Smooth muscle cell (in vitro differentiated cells): ENCODE measurements around the gene RALY. TPM values are rescaled to one million over a fixed set of nuclear protein-coding genes. Genes with fewer than 3 reads are reported as not detected.

ENCODE experiments used
- DNase-seq: peaks from one replicate; lab custom pipeline; 2025; ENCODE audit not compliant: unreplicated experiment; lab: John Stamatoyannopoulos, UW
- H2AFZ ChIP-seq: fragments of 200-600 bp; sonication (generic); 2 replicates; pipeline ENCODE4 v1.6.0; 2016; ENCODE audit warnings: antibody characterized with exemption, low read depth, mild to moderate bottlenecking
- H3F3A ChIP-seq: fragments of 200-600 bp; sonication (generic); 2 replicates; pipeline ENCODE4 v1.6.0; 2017; ENCODE audit warnings: antibody characterized with exemption, low read depth
- H3K27ac ChIP-seq: fragments of 200-600 bp; sonication (generic); 2 replicates; pipeline ENCODE4 v1.5.1; 2016; ENCODE audit warnings: low read depth, mild to moderate bottlenecking
- H3K27me3 ChIP-seq: fragments of 200-600 bp; sonication (generic); 2 replicates; pipeline ENCODE4 v1.6.1; 2016; ENCODE audit warnings: low read depth, mild to moderate bottlenecking
- H3K36me3 ChIP-seq: fragments of 200-600 bp; sonication (generic); 2 replicates; pipeline ENCODE4 v1.5.1; 2016; ENCODE audit warnings: low read depth
- H3K4me1 ChIP-seq: fragments of 200-600 bp; sonication (generic); 2 replicates; pipeline ENCODE4 v1.5.1; 2016; ENCODE audit warnings: low read depth
- H3K4me2 ChIP-seq: fragments of 200-600 bp; sonication (generic); 2 replicates; pipeline ENCODE4 v1.6.0; 2016; ENCODE audit warnings: mild to moderate bottlenecking
- H3K4me3 ChIP-seq: fragments of 200-600 bp; sonication (generic); 2 replicates; pipeline ENCODE4 v1.5.1; 2016; ENCODE audit warnings: mild to moderate bottlenecking
- H3K79me2 ChIP-seq: fragments of 200-600 bp; sonication (generic); 2 replicates; pipeline ENCODE4 v1.6.0; 2016; ENCODE audit warnings: low read depth, mild to moderate bottlenecking
- H3K9ac ChIP-seq: fragments of 200-600 bp; sonication (generic); 2 replicates; pipeline ENCODE4 v1.6.0; 2016; ENCODE audit warnings: low read depth
- H3K9me3 ChIP-seq: fragments of 200-600 bp; sonication (generic); replicated peaks from 2 replicates; pipeline ENCODE4 v1.5.1; 2016; ENCODE audit warnings: low read depth
- H4K20me1 ChIP-seq: fragments of 200-600 bp; sonication (generic); 2 replicates; pipeline ENCODE4 v1.6.0; 2016; ENCODE audit warnings: low read depth
- WGBS: methylation state at CpG from one replicate; pipeline ENCODE4 v1.1.7; 2016; ENCODE audit warnings: low lambda C conversion rate; 5-methylcytosine and 5-hydroxymethylcytosine counted together
- polyA plus RNA-seq: library from polyadenylated mRNA; unstranded; fragments of >200 nt; fragmentation: Nextera tagmentation; extraction: Ambion mirVana; gene quantifications from 2 replicates; pipeline ENCODE4 v1.2.1, GENCODE V29; 2016
- total RNA-seq: library from RNA; depleted of rRNA; stranded (reverse); fragments of >200 nt; gene quantifications from 2 replicates; pipeline ENCODE4 v1.2.3, GENCODE V29; 2014
- TF ChIP-seq, protein P1 (sequence below): fragments of 200-600 bp; sonication (generic); IDR thresholded peaks from 2 replicates; pipeline ENCODE4 v1.5.1; 2017; ENCODE audit warnings: borderline replicate concordance, mild to moderate bottlenecking, antibody characterized with exemption; ENCODE audit not compliant: insufficient read depth, poor library complexity, severe bottlenecking

RALY gene
- total and polyA plus RNA-seq, 2 experiments from 2014 or later: 99.7 to 218 TPM

- WGBS: 91% methylated on average over 2 of the region's 2 CpGs
- H3K27ac ChIP-seq: no peak overlapping the region
- H2AFZ ChIP-seq: no peak overlapping the region
- no peaks in the 10 kb centered on the region for H3K27me3 ChIP-seq
- no peak overlapping the region for H3K4me2 ChIP-seq
- H3K4me3 ChIP-seq: no peak overlapping the region
- DNase-seq: no peak
- H3K36me3 ChIP-seq: no peaks in the 10 kb centered on the region
- H3K79me2 ChIP-seq: no peaks in the 10 kb centered on the region
- no peaks in the 10 kb centered on the region for H4K20me1 ChIP-seq
- H3K4me1 ChIP-seq: no peaks in the 10 kb centered on the region
- H3K9me3 ChIP-seq: no peaks in the 10 kb centered on the region
- TF ChIP-seq, protein P1, sequence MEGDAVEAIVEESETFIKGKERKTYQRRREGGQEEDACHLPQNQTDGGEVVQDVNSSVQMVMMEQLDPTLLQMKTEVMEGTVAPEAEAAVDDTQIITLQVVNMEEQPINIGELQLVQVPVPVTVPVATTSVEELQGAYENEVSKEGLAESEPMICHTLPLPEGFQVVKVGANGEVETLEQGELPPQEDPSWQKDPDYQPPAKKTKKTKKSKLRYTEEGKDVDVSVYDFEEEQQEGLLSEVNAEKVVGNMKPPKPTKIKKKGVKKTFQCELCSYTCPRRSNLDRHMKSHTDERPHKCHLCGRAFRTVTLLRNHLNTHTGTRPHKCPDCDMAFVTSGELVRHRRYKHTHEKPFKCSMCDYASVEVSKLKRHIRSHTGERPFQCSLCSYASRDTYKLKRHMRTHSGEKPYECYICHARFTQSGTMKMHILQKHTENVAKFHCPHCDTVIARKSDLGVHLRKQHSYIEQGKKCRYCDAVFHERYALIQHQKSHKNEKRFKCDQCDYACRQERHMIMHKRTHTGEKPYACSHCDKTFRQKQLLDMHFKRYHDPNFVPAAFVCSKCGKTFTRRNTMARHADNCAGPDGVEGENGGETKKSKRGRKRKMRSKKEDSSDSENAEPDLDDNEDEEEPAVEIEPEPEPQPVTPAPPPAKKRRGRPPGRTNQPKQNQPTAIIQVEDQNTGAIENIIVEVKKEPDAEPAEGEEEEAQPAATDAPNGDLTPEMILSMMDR: no peak
- H3F3A ChIP-seq: no peaks in the 10 kb centered on the region
- H3K9ac ChIP-seq: no peak overlapping the region
These were observed 23.5 kb upstream of the RALY start for GRCh38 chr20:33970229-33970628.

GRCh38 chr20:33971147-33971975 is 22.4 kb upstream of the RALY start:
- TF ChIP-seq, protein P1: no peak
- Histone ChIP-seq H3K9ac (no peak overlapping the region), H3F3A (no peaks in the 10 kb centered on the region), H3K4me2 (no peak overlapping the region), H3K36me3 (no peaks in the 10 kb centered on the region), H4K20me1 (no peaks in the 10 kb centered on the region), H3K9me3 (no peaks in the 10 kb centered on the region), H2AFZ (no peak overlapping the region), H3K27me3 (no peaks in the 10 kb centered on the region), H3K79me2 (no peaks in the 10 kb centered on the region), H3K27ac (no peak overlapping the region), H3K4me1 (no peaks in the 10 kb centered on the region), H3K4me3 (no peak overlapping the region)
- 94% methylated on average over 6 of the region's 6 CpGs for WGBS
- DNase-seq: no peak

GRCh38 chr20:33976959-33977358 is 16.8 kb upstream of the RALY start:
- H2AFZ ChIP-seq: no peak overlapping the region
- no peak overlapping the region for H3K4me2 ChIP-seq
- no peak overlapping the region for H3K9ac ChIP-seq
- H3K27ac ChIP-seq: no peak overlapping the region
- no peaks in the 10 kb centered on the region for H3K27me3 ChIP-seq
- H3K9me3 ChIP-seq: no peaks in the 10 kb centered on the region
- no peaks in the 10 kb centered on the region for H4K20me1 ChIP-seq
- H3K4me3 ChIP-seq: no peak overlapping the region
- no peaks in the 10 kb centered on the region for H3K36me3 ChIP-seq
- DNase-seq: no peak
- H3K79me2 ChIP-seq: no peaks in the 10 kb centered on the region
- H3F3A ChIP-seq: no peaks in the 10 kb centered on the region
- no peaks in the 10 kb centered on the region for H3K4me1 ChIP-seq
- TF ChIP-seq, protein P1: no peak

DNA sequence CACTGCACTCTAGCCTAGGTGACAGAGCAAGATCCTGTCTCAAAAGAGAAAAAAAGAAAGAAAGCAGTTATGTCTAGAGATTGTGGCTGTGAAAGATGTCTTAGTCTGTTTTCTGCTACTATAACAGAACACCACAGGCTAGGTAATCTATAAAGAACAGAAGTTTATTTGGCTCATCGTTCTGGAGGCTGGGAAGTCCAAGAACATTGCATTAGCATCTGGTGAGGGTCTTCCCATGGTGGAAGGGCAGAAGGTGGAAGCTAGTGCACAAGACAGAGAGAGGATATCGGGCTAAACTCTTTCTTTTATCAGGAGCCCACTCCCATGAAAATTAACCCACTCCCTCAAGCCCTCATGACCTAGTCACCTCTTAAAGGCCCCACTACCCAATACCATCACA is 16.2 kb upstream of the RALY start:
- no peak for DNase-seq
- Histone ChIP-seq H3F3A (no peaks in the 10 kb centered on the region), H3K27me3 (no peaks in the 10 kb centered on the region), H3K79me2 (no peaks in the 10 kb centered on the region), H4K20me1 (no peaks in the 10 kb centered on the region), H3K9ac (no peak overlapping the region), H2AFZ (no peak overlapping the region), H3K4me1 (no peaks in the 10 kb centered on the region), H3K4me2 (no peak overlapping the region), H3K9me3 (no peaks in the 10 kb centered on the region), H3K27ac (no peak overlapping the region), H3K4me3 (no peak overlapping the region), H3K36me3 (no peaks in the 10 kb centered on the region)
- TF ChIP-seq, protein P1: no peak
- WGBS: 91% methylated on average over 2 of the region's 2 CpGs
